GM19395 (cell line): ENCODE data around the gene PLEKHA6.

Experiments
- ATAC-seq: cut with Tn5 transposase; IDR thresholded peaks from one replicate; pipeline ENCODE4 v1.9.1; 2021; ENCODE audit warnings: mild to moderate bottlenecking, moderate library complexity; ENCODE audit not compliant: unreplicated experiment

The PLEKHA6 gene

GRCh38 chr1:204219971-204220616, 139.6 kb downstream of the PLEKHA6 start:
- no peak for ATAC-seq

GRCh38 chr1:204218552-204218951, 141.2 kb downstream of the PLEKHA6 start:
- ATAC-seq = no peak

GRCh38 chr1:204217648-204218000, 142.1 kb downstream of the PLEKHA6 start:
- no peak for ATAC-seq

- no peak for ATAC-seq
Measured at GRCh38 chr1:204216880-204217647, 142.7 kb downstream of the PLEKHA6 start.

- no peak for ATAC-seq
Measured at GRCh38 chr1:204216236-204216635, 143.5 kb downstream of the PLEKHA6 start.

GRCh38 chr1:204213668-204214662, 145.8 kb downstream of the PLEKHA6 start, which contains the start of gene GOLT1A:
TSS of gene GOLT1A (minus strand) at chr1:204213988. CDS start at chr1:204213906, 82 bp downstream.
- ATAC-seq = peak; percentile 68

- no peak for ATAC-seq
Measured at GRCh38 chr1:204212715-204213114, 147.0 kb downstream of the PLEKHA6 start.

- ATAC-seq = no peak
Measured at GRCh38 chr1:204211046-204211445, 148.7 kb downstream of the PLEKHA6 start.

- ATAC-seq = no peak
Measured at GRCh38 chr1:204207136-204207616, 152.6 kb downstream of the PLEKHA6 start.

- no peak for ATAC-seq
Measured at GRCh38 chr1:204206121-204206520, 153.6 kb downstream of the PLEKHA6 start.

GRCh38 chr1:204205486-204205885, 154.2 kb downstream of the PLEKHA6 start:
- no peak for ATAC-seq

GRCh38 chr1:204204944-204205343, 154.8 kb downstream of the PLEKHA6 start:
- no peak for ATAC-seq

GRCh38 chr1:204203206-204203767, 156.4 kb downstream of the PLEKHA6 start:
- ATAC-seq = no peak

- no peak for ATAC-seq
Measured at GRCh38 chr1:204202481-204202880, 157.2 kb downstream of the PLEKHA6 start.

- no peak for ATAC-seq
Measured at GRCh38 chr1:204201348-204202040, 158.2 kb downstream of the PLEKHA6 start.

- no peak for ATAC-seq
Measured at GRCh38 chr1:204199579-204199978, 160.2 kb downstream of the PLEKHA6 start.

GRCh38 chr1:204198348-204199340, 161.1 kb downstream of the PLEKHA6 start:
- ATAC-seq = no peak

- no peak for ATAC-seq
Measured at GRCh38 chr1:204197068-204197467, 162.7 kb downstream of the PLEKHA6 start.
